Activated CD8-positive, alpha-beta memory T cell treated with anti-CD3 and anti-CD28 coated beads, Interleukin-2, amount 50 U/mL, for 24 hours (primary cell): ENCODE data around the gene RBMS3.
"Not testable (repeated sequence)": the region's sequence is repeated elsewhere in the genome, so short reads cannot be mapped to it uniquely, and the experiment has no call there.

Source experiments
- DNase-seq: peaks from one replicate; pipeline ENCODE4 v3.0.0-alpha.2; 2020; ENCODE audit errors: extremely low read depth

The RBMS3 gene

DNA sequence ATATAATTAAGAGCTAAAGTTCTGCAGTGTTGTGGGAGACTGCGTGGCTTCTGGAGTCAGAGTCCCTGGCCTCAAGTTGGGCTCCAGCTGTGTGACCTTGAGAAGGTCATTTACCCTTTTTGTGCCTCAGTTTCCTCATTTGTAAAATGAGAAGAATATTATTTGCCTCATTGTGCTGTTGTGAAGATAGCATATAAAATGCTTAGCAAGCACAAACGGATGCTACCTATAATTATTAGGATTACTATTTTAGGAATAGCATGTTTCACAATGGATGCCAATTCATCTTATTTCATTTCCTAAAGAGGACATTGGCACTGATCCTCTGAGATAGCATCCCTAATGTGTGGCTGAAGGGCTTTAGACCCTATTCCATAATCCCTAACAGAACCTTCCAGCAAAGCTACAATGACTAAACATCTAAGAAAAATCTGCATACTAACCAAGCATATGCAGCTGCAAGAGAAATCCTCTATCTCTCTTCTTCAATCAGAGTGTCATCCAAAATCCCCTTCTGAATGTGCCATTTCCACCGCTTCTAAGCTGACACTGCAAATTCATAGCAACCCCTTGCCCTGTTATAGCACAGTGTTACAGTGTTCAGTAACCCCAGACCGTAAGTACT lies 148.3 kb downstream of the RBMS3 start:
- DNase-seq = no peak

- no peak for DNase-seq
Observed at GRCh38 chr3:29430558-29430971, 149.7 kb downstream of the RBMS3 start.

DNA sequence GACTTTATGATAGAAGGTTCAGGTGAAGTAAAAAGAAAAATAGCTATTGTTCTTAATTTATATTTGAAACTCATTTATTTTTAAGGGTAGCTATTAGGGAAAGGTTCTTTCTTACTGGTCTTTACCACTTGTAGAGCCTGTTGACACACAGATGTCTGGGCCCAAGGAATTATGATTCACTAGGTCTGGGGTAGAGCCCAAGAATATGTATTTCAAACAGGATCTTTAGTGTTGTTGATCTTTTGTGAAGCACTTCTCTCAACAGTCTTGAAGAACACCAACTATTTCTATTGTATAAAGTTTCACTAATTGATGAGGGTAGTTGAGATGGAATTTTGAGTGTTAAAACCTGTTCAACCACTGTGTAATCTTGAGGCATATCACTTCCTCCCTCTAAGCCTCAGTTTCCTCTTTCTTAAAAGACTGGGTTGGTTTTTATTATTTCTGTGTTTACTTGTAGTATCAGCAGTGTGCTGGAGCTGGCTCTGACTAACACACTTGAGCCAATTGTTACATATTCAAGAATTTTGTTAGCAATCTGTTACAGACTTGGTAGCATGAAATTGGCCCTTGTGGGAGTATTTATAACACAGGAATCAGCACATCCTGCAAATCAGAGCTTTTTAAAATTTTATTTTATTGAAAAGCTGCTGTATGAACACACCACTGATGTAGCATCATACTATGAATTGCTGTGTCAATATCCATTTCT lies 155.9 kb downstream of the RBMS3 start:
- DNase-seq = no peak

DNA sequence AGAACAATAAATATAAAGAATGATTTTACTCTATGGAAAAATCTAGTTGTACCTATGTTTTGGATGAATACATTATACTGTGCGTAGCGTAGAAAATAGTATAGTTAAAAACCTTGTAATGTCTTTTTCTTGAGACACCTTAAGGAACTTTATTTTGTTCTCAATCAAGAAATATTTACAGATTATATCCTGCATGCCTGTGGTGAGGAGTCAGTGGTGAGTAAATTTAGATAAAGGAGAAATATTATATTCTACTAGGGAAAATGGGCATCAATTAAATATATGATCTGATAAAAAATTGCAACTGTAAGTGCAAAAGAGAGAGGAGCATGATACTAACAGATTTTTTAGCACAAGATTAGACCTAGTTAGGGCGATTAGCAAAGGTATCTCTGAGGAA lies 157.7 kb downstream of the RBMS3 start:
- DNase-seq = no peak

DNA sequence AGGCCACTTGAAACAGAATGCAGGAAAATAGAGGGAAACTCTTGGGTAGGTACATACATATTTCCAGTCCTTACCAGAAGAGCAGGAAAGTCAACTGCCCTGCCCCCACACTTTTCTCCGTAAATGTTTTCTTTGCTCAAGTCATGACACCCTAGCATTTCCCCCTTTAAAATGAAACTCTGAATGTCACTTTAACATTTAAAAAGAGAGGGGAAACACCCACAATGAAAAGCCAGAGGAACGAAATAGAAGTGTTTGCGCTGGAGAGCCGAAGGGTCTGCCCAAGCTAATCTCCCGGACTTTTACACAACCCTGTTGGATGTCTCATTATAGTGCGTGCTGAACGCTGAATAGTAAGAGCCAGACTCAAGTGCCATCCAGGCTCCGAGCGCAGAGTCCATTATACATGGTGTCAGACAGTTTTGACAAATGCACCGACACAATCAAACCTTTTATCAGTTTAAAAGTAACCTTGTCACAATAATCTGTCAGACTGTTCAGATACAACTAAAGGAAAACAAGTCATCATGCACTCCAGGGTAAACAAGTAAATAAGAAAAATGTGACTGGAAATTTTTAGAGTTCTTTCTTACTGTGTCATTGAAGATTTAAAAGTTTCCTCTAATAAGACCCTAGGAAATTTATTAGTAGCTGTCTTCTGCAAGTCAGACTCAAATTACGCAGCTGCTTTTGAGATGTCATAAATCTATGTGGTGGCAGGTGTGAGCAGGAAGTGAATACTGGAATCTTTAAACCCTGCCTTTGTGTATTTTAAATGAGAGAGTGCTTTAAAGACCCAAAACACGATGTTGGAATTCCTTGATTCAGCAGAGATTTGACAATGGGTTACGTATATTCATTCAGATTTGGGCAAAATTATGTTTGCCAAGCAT lies 159.8 kb downstream of the RBMS3 start:
- DNase-seq = no peak

DNA sequence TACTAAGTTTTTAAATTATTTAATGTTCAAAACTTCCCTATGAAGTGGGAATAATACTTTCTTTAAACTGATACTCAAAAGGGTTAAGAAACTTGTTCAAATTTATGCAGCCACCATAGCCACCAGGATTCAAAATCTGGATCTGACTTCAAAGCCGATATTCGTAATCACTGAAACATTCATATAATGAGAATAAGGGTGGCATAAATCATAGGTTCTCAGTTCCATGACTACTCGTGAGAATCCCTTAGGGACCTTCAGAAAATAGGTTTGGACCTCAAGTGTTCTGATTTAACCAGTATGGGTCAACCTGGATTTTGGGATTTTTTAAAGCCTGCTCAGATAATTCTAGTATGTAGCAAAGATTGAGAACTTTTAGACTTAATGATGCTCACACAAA lies 160.6 kb downstream of the RBMS3 start:
- no peak for DNase-seq

GRCh38 chr3:29447946-29448627 lies 167.2 kb downstream of the RBMS3 start:
- DNase-seq = no peak

- DNase-seq = no peak
Observed at GRCh38 chr3:29451920-29452319, 171.0 kb downstream of the RBMS3 start.

GRCh38 chr3:29452934-29453283 lies 172.0 kb downstream of the RBMS3 start:
- DNase-seq = no peak

GRCh38 chr3:29453284-29454001 lies 172.6 kb downstream of the RBMS3 start:
- DNase-seq = no peak

GRCh38 chr3:29454161-29454611 lies 173.3 kb downstream of the RBMS3 start:
- DNase-seq = no peak

DNA sequence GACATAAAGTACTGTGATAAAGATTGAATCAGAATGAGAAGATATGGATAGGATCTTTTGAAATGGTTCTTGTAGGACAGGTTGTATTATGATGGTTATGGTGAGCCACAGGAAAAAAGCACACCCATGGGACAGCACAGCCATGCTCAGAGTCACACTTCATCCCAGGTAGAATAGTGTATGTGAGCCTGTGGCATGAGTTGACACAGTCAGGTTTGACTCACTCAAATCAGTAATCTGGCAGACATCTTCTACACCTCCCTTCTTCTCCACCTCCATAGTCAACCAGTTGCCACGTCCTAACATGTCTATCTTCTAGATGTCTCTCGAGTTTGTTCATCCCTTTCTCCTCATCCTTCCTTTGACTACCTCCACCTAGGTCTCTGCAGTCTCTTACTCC lies 176.0 kb downstream of the RBMS3 start:
- no peak for DNase-seq

DNA sequence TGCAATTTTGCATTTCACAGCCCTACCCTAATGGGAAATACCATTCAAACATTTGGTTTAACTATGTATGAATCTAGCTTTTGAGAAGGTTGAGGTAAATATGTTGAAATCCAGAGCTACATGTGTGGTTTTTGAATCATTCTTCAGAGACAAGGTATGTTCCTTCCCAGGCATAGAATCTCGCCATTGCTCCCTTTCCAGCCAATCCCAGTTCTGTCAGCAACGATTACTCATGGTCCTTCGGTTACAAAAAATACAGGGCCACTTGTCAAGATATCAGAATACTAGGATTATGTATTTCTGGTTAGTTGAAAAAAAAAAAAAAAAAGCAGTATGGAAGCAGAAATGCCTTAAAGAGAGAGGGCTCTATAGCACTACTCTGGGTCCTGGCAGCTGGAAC lies 182.4 kb downstream of the RBMS3 start:
- DNase-seq = no peak

DNA sequence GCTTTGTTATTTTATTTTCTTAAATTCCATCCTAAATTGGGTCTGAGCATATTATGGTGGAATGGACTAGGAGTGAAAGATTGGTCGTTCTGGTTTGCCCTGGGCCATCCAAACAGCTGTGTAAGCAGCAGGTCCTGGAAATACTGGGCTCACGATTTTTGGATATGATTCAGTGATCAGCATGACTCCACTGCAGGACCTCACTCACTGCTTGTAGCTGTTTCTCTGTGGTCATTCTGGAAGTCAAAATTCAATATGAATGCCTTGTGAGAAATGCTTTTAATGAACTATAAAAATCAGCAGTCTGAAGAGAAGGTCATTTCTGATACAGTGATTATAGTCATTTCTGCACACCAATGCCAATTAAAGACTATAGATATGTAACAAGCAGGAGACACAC lies 185.0 kb downstream of the RBMS3 start:
- no peak for DNase-seq

DNA sequence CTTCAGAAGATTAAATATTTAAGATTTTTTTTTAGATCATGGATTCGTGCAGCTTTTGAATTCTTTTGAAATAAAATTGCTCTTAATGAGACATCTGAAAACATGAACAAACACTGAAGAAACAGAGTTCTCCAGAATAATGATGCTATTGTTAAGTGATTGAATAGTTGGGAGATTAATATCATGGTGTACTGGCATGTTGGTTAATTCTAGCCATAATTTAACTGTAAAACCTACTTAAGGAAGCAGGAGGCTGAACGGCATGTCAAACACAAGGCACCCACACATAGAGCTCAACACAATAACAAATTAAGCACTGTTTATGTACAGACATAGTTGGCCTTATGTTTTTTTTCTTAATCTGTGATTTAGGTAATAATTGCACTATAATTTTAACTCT lies 185.6 kb downstream of the RBMS3 start:
- DNase-seq = no peak

DNA sequence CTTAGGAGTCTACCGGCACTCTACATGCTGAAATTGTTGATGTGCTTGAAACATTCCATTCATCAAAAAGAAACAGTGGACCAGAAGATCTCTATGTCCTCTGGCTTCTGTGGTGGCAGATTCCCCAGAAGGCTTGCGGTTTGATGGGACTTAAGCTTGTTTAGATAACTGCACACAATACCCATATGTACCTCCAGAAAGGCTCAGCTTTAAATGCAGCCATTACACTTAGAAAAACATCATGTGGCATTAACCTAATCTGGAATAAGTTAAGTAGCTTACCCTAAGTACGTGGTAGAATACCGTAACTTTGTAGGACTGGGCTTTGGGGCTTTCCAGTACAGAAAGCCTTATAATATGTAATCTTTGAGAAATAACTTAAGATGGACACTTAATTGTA lies 187.3 kb downstream of the RBMS3 start:
- DNase-seq = no peak

GRCh38 chr3:29473481-29474170 lies 192.8 kb downstream of the RBMS3 start:
- DNase-seq = not testable (repeated sequence)

DNA sequence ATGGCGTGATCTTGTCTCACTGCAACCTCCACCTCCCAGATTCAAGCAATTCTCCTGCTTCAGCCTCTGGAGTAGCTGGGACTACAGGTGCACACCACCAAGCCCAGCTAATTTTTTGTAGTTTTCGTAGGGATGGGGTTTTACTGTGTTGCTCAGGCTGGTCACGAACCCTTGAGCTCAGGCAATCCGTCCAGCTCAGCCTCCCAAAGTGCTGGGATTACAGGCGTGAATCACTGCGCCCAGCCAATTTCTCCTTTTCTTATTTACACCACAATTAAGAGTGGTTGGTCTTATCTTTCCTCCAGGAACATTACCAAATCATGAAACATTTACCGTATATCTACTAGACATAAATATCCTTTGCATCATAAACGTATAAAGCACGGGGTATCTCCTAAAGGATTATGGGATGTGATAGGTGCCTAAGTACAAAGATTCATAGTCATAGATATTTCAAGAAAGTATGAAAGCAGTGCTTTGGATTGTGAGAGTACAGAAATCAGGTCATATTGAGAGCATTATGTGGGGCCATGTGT lies 194.5 kb downstream of the RBMS3 start:
- no peak for DNase-seq

DNA sequence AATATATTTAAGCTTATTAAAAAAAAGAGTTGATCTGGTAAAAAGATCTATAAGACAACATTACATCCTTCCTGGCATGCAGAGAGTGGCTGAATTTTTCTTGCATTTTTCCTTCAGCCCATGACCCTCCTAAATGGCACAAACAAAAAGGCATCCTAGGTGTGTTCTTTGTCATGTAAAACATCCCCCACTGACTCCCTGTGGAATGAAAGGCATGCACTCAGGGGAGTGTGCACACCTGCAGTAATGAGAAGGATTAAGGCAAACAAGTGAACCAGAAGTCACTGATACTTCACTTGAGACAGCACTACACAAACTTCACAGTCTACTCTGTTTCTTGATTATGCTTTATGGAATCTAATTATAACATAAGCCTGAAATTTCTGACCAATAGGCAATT lies 195.0 kb downstream of the RBMS3 start:
- no peak for DNase-seq

- DNase-seq = no peak
Observed at GRCh38 chr3:29478611-29479010, 197.7 kb downstream of the RBMS3 start.

DNA sequence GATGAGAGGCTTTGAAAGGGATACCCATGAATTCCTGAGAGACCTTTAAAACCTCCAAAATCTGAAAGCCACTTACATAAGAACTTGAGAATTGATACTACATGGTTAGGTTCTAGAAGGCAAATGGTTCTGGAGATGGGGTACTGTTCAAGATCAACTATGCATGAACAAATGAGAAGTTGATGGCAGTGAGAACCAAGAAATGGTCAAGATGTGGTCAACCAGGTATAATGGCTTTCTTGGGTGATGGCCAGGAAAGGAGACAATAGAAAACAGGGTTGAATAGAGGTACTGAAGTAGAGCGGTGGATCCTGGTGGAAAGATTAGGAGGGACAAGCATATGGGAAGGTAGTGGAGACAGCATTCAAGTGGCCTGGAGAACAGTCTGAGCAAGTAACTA lies 200.4 kb downstream of the RBMS3 start:
- DNase-seq = no peak
